Fibroblast of mammary gland (primary cell): ENCODE results near the gene DNPH1.

Experiments
- DNase-seq: peaks from one replicate; pipeline ENCODE4 v3.0.0-alpha.2; 2010; ENCODE audit warnings: low read depth
- H3K4me3 ChIP-seq: 2 replicates; pipeline ENCODE4 v1.5.1; 2011; ENCODE audit warnings: low read depth, mild to moderate bottlenecking, low read length, moderate library complexity; ENCODE audit not compliant: control insufficient read depth
- CTCF ChIP-seq: conservative IDR thresholded peaks from 2 replicates; pipeline ENCODE4 v1.5.1; 2011; ENCODE audit warnings: low read depth, low read length, inconsistent platforms; ENCODE audit not compliant: control insufficient read depth, insufficient read depth

The DNPH1 gene

GRCh38 chr6:43189776-43190304, 39.4 kb downstream of the DNPH1 start:
- DNase-seq: no peak
- no peak for TF ChIP-seq CTCF

GRCh38 chr6:43188426-43188825, 40.9 kb downstream of the DNPH1 start:
- no peak overlapping the region for H3K4me3 ChIP-seq
- no peak for DNase-seq
- TF ChIP-seq CTCF: no peak

More at GRCh38 chr6:43189776-43190304, 39.4 kb downstream of the DNPH1 start:
- no peak overlapping the region for H3K4me3 ChIP-seq

- no peak for DNase-seq
- H3K4me3 ChIP-seq: no peak overlapping the region
- TF ChIP-seq CTCF: no peak
Observed at GRCh38 chr6:43187821-43188220, 41.5 kb downstream of the DNPH1 start.

- H3K4me3 ChIP-seq: no peak overlapping the region
- DNase-seq: no peak
- TF ChIP-seq CTCF: no peak
Observed at GRCh38 chr6:43186706-43187105, 42.6 kb downstream of the DNPH1 start.

GRCh38 chr6:43186019-43186418, 43.3 kb downstream of the DNPH1 start:
- H3K4me3 ChIP-seq: no peak overlapping the region
- no peak for TF ChIP-seq CTCF
- no peak for DNase-seq

- DNase-seq: no peak
- H3K4me3 ChIP-seq: no peak overlapping the region
- TF ChIP-seq CTCF: no peak
Observed at GRCh38 chr6:43185391-43185985, 43.8 kb downstream of the DNPH1 start.
